ENCODE measurements around the gene SDK2. TPM values are rescaled to one million over a fixed set of nuclear protein-coding genes. Genes with fewer than 3 reads are reported as not detected.

SDK2 gene
- polyA plus RNA-seq, 2 of the 4 experiments (the other 2 are of a cell fraction): 0.36 to 0.57 TPM

DNA sequence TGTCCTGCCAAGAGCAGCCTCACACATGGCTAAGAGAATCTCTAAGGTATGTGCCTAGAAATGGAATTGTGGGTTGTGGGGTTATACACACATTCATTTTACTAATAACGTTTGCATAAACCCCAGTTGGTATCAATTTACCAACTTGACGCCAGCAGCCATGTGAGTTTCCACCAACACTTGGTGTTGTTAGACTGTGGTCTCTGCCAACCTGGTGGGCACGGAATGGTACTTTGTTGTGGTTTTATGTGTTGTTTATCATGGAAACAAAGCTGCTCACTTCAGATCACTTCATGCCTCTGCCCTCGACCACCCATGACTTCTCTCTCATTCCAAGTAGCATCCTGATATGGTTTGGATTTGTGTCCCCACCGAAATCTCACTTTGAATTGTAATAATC, 180.4 kb downstream of the SDK2 start:
- ChIA-PET CTCF (no interaction called here), POLR2A (no interaction called here)
- FAIRE-seq: no peak
- no peak for DNase-seq (ENCODE audit: low read depth in 1 of 2, low spot score in 1 of 2)
- Histone ChIP-seq H3K4me3 (no peak overlapping the region), H3K27ac (no peak overlapping the region), H3K9me3 (peaks cover 10% of the 10 kb centered on the region; the same call in 1 of the 3 replicates), H3K4me2 (no peak overlapping the region), H3K4me1 (no peaks in the 10 kb centered on the region)
- TF ChIP-seq TFCP2L1 (CRISPR knock-in tag; IDR thresholded peaks at IDR 0.05) (no peak), HDAC2 (IDR thresholded peaks at IDR 0.05) (no peak), POLR2A (IDR thresholded peaks at IDR 0.05; ENCODE audit: low read length) (no peak), E2F6 (IDR thresholded peaks at IDR 0.05; ENCODE audit: borderline replicate concordance, low read depth) (no peak), SMC3 (IDR thresholded peaks at IDR 0.05) (no peak), POLR2AphosphoS2 (conservative IDR thresholded peaks at IDR 0.05; ENCODE audit: low read length) (no peak), SREBF2 (IDR thresholded peaks at IDR 0.05) (no peak), CBX2 (IDR thresholded peaks at IDR 0.05; ENCODE audit: borderline replicate concordance, low read depth) (no peak), KDM5A (IDR thresholded peaks at IDR 0.05) (no peak), CHD2 (IDR thresholded peaks at IDR 0.05; ENCODE audit: low read length, partially characterized antibody) (no peak)
- TF ChIP-seq, protein P1, sequence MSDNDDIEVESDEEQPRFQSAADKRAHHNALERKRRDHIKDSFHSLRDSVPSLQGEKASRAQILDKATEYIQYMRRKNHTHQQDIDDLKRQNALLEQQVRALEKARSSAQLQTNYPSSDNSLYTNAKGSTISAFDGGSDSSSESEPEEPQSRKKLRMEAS (IDR thresholded peaks at IDR 0.05): no peak
- ATAC-seq: no peak
- WGBS (ENCODE audit: missing lambda C conversion rate): 40% methylated on average over 5 of the region's 5 CpGs

- H3K4me2 ChIP-seq: no peak overlapping the region
- TF ChIP-seq CEBPB (IDR thresholded peaks at IDR 0.05): no peak
- no peak for TF ChIP-seq POLR2AphosphoS2 (conservative IDR thresholded peaks at IDR 0.05; ENCODE audit: low read length)
- POLR2A ChIA-PET: no interaction called here
- CTCF ChIA-PET: no interaction called here
- no peak overlapping the region for H3K4me3 ChIP-seq
- no peak for DNase-seq (ENCODE audit: low read depth in 1 of 2, low spot score in 1 of 2)
- no peak for FAIRE-seq
- 65% methylated on average over 8 of the region's 8 CpGs for WGBS (ENCODE audit: missing lambda C conversion rate)
- no peaks in the 10 kb centered on the region for H3K4me1 ChIP-seq
- peaks cover 10% of the 10 kb centered on the region; the same call in 1 of the 3 replicates for H3K9me3 ChIP-seq
- no peak for ATAC-seq
- no peak overlapping the region for H3K27ac ChIP-seq
Measured at GRCh38 chr17:73462823-73463222, 181.4 kb downstream of the SDK2 start.

- POLR2A ChIA-PET: no interaction called here
- WGBS (ENCODE audit: missing lambda C conversion rate): 13% methylated on average over 7 of the region's 7 CpGs
- ATAC-seq: no peak
Measured at GRCh38 chr17:73459980-73460379, 184.3 kb downstream of the SDK2 start.

GRCh38 chr17:73455767-73456166, 188.5 kb downstream of the SDK2 start:
- CTCF ChIA-PET: interaction anchor here (1.0 kb wide), 1 partner anchor 721 kb away, joined by 3 read pairs; no protein-coding TSS in a partner anchor
- Histone ChIP-seq H3K4me2 (no peak overlapping the region), H3K9me3 (peaks cover 8% of the 10 kb centered on the region; the same call in 1 of the 3 replicates), H3K4me3 (no peak overlapping the region), H3K4me1 (no peaks in the 10 kb centered on the region), H3K27ac (no peak overlapping the region)
- FAIRE-seq: no peak
- POLR2A ChIA-PET: no interaction called here
- ATAC-seq: no peak
- DNase-seq (ENCODE audit: low read depth in 1 of 2, low spot score in 1 of 2): no peak
- WGBS (ENCODE audit: missing lambda C conversion rate): 67% methylated on average over 18 of the region's 18 CpGs
- TF ChIP-seq GATA3 (IDR thresholded peaks at IDR 0.05; ENCODE audit: borderline replicate concordance) (no peak), PBX3 (IDR thresholded peaks at IDR 0.05) (no peak), CEBPB (IDR thresholded peaks at IDR 0.05) (no peak), TP53 (CRISPR knock-in tag; IDR thresholded peaks at IDR 0.05) (no peak), HDAC2 (IDR thresholded peaks at IDR 0.05) (no peak), KDM5A (IDR thresholded peaks at IDR 0.05) (no peak), TFCP2L1 (CRISPR knock-in tag; IDR thresholded peaks at IDR 0.05) (no peak), REST (IDR thresholded peaks at IDR 0.05) (no peak), ESRRA (IDR thresholded peaks at IDR 0.05; ENCODE audit: borderline replicate concordance, low read length) (no peak), CHD4 (IDR thresholded peaks at IDR 0.05; ENCODE audit: borderline replicate concordance) (no peak), FOXS1 (CRISPR knock-in tag; IDR thresholded peaks at IDR 0.05) (no peak), MAZ (IDR thresholded peaks at IDR 0.05; ENCODE audit: borderline replicate concordance, low read depth, low read length) (no peak), MAFK (IDR thresholded peaks at IDR 0.05; ENCODE audit: partially characterized antibody) (no peak), HOXB13 (CRISPR knock-in tag; IDR thresholded peaks at IDR 0.05; ENCODE audit: low read depth) (no peak), ZFP36 (IDR thresholded peaks at IDR 0.05; ENCODE audit: borderline replicate concordance, partially characterized antibody) (no peak), HOXA7 (CRISPR knock-in tag; IDR thresholded peaks at IDR 0.05) (no peak)
- TF ChIP-seq, protein P2, sequence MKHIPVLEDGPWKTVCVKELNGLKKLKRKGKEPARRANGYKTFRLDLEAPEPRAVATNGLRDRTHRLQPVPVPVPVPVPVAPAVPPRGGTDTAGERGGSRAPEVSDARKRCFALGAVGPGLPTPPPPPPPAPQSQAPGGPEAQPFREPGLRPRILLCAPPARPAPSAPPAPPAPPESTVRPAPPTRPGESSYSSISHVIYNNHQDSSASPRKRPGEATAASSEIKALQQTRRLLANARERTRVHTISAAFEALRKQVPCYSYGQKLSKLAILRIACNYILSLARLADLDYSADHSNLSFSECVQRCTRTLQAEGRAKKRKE (CRISPR knock-in tag; IDR thresholded peaks at IDR 0.05; ENCODE audit: low read depth): no peak
- TF ChIP-seq, protein P1 (IDR thresholded peaks at IDR 0.05): no peak

More at GRCh38 chr17:73459980-73460379, 184.3 kb downstream of the SDK2 start:
- H3K4me1 ChIP-seq: no peaks in the 10 kb centered on the region
- H3K27ac ChIP-seq: no peak overlapping the region
- DNase-seq (ENCODE audit: low read depth in 1 of 2, low spot score in 1 of 2) (no peak), FAIRE-seq (no peak)
- no peak overlapping the region for H3K4me3 ChIP-seq
- H3K4me2 ChIP-seq: no peak overlapping the region
- CTCF ChIA-PET: interaction anchor here (0.9 to 1.2 kb wide), 2 partner anchors 30 to 69 kb away, joined by 3 to 5 read pairs; no protein-coding TSS in a partner anchor
- peaks cover 10% of the 10 kb centered on the region; the same call in 1 of the 3 replicates for H3K9me3 ChIP-seq
- no peak for TF ChIP-seq RFX5 (IDR thresholded peaks at IDR 0.05)

Data from A549 (cell line).